GM12878 (cell line): Measurements from ENCODE around the gene TNNT3. TPM values are rescaled to one million over a fixed set of nuclear protein-coding genes. Genes with fewer than 3 reads are reported as not detected.

ENCODE experiments used
- ATAC-seq: fragments of 200-7000 bp; cut with Tn5 transposase; 3 replicates; pipeline ENCODE4 v1.9.1; 2020; ENCODE audit warnings: mild to moderate bottlenecking, moderate library complexity
- BruUV-seq: library from RNA; stranded (reverse); fragments of 400-500 nt; replicated peaks from 2 replicates; lab custom pipeline; 2021; lab: Mats Ljungman, UMichigan
- CTCF ChIA-PET: fragments of 300-600 bp; sonication (Branson Sonifier 250); formaldehyde crosslinking; extraction: SDS; loops from one replicate; lab custom pipeline; 2021; ENCODE audit warnings: inconsistent platforms; lab: Yijun Ruan, JAX
- POLR2A ChIA-PET: fragments of 350-600 bp; formaldehyde crosslinking; extraction: SDS; loops from one replicate; lab custom pipeline; 2021; ENCODE audit warnings: inconsistent platforms; lab: Charles Lee
- RAD21 ChIA-PET: fragments of 300-600 bp; sonication (Branson Sonifier 250); formaldehyde crosslinking; loops from one replicate; lab custom pipeline; 2023; ENCODE audit warnings: antibody characterized with exemption; ENCODE audit not compliant: unreplicated experiment; lab: Charles Lee
- SMC1A ChIA-PET: fragments of 300-600 bp; sonication (Branson Sonifier 250); formaldehyde crosslinking; loops from one replicate; lab custom pipeline; 2023; ENCODE audit not compliant: unreplicated experiment, uncharacterized antibody; lab: Charles Lee
- DNase-seq: peaks from one replicate; pipeline ENCODE4 v3.0.0-alpha.2; 2011; ENCODE audit warnings: low read depth, low spot score
- FAIRE-seq: peaks from 3 replicates; lab custom pipeline; 2011; peaks lifted over from hg19 to GRCh38; lab: Jason Lieb, UNC
- H2AFZ ChIP-seq: 2 replicates; pipeline ENCODE4 v1.6.0; 2011; ENCODE audit warnings: low read depth, low read length, control low read depth; ENCODE audit not compliant: control insufficient read depth
- H3K27ac ChIP-seq: 2 replicates; pipeline ENCODE4 v1.5.1; 2011; ENCODE audit warnings: control low read depth; ENCODE audit not compliant: control insufficient read depth, insufficient read depth
- H3K27me3 ChIP-seq, 2 experiments: replicated peaks in 1 of 2; 2 replicates each; pipeline versions ENCODE4 v1.6.0 to v1.6.1; 2011; ENCODE audit warnings: low read length in 1 of 2; ENCODE audit not compliant: control insufficient read depth in 2 of 2, insufficient read depth in 2 of 2
- H3K36me3 ChIP-seq, 2 experiments: 2 replicates each; pipeline ENCODE4 v1.5.1; 2011; ENCODE audit warnings: low read length in 1 of 2; ENCODE audit not compliant: control insufficient read depth in 2 of 2, insufficient read depth in 2 of 2
- H3K4me1 ChIP-seq: 2 replicates; pipeline ENCODE4 v1.6.1; 2011; ENCODE audit warnings: mild to moderate bottlenecking, low read length, moderate library complexity, mixed read lengths; ENCODE audit not compliant: control insufficient read depth, insufficient read depth
- H3K4me2 ChIP-seq: 2 replicates; pipeline ENCODE4 v1.6.0; 2011; ENCODE audit warnings: control low read depth; ENCODE audit not compliant: control insufficient read depth, insufficient read depth
- H3K4me3 ChIP-seq: fragments of 200-600 bp; sonication (generic); 2 replicates; pipeline ENCODE4 v1.5.1; 2016
- H3K79me2 ChIP-seq: 2 replicates; pipeline ENCODE4 v1.6.0; 2011; ENCODE audit warnings: low read length; ENCODE audit not compliant: control insufficient read depth, insufficient read depth
- H3K9ac ChIP-seq: 2 replicates; pipeline ENCODE4 v1.8.0; 2011; ENCODE audit warnings: low read length, control low read depth, mixed read lengths; ENCODE audit not compliant: control insufficient read depth, insufficient read depth
- H3K9me3 ChIP-seq: replicated peaks from 3 replicates; pipeline ENCODE4 v1.5.1; 2011; ENCODE audit warnings: mild to moderate bottlenecking, low read length; ENCODE audit not compliant: control insufficient read depth, insufficient read depth
- H4K20me1 ChIP-seq: 2 replicates; pipeline ENCODE4 v1.6.0; 2011; ENCODE audit not compliant: control insufficient read depth, insufficient read depth
- BRCA1 ChIP-seq: IDR thresholded peaks from 2 replicates; pipeline ENCODE4 v1.6.1; 2011; ENCODE audit warnings: low read depth, low read length, improper control_type of control experiment
- CBX5 ChIP-seq: sonication (generic); IDR thresholded peaks from 2 replicates; pipeline ENCODE4 v1.6.1; 2016; ENCODE audit warnings: low read depth, moderate library complexity, mild to moderate bottlenecking, inconsistent platforms
- IRF4 ChIP-seq: IDR thresholded peaks from 2 replicates; pipeline ENCODE4 v1.6.1; 2011; ENCODE audit warnings: low read depth, low read length
- MYB ChIP-seq: fragments of 150-350 bp; IDR thresholded peaks from 2 replicates; pipeline ENCODE4 v1.6.1; 2014; ENCODE audit warnings: mild to moderate bottlenecking, low read depth, low read length, borderline replicate concordance
- NFYB ChIP-seq: IDR thresholded peaks from 2 replicates; pipeline ENCODE4 v1.6.1; 2011; ENCODE audit warnings: low read depth, mild to moderate bottlenecking, low read length, improper control_type of control experiment, moderate library complexity; ENCODE audit not compliant: insufficient read depth
- POLR2AphosphoS2 ChIP-seq: IDR thresholded peaks from 2 replicates; pipeline ENCODE4 v1.6.1; 2011; ENCODE audit warnings: low read depth, mild to moderate bottlenecking, low read length, improper control_type of control experiment, moderate library complexity
- SIN3A ChIP-seq: IDR thresholded peaks from 2 replicates; pipeline ENCODE4 v1.6.1; 2012; ENCODE audit warnings: low read depth, low read length, improper control_type of control experiment
- TAF1 ChIP-seq: IDR thresholded peaks from 2 replicates; pipeline ENCODE4 v1.6.1; 2011; ENCODE audit warnings: mild to moderate bottlenecking, low read depth, low read length, borderline replicate concordance
- TCF12 ChIP-seq: IDR thresholded peaks from 2 replicates; pipeline ENCODE4 v1.6.1; 2011; ENCODE audit warnings: low read depth, mild to moderate bottlenecking, low read length
- ZNF24 ChIP-seq: fragments of 450-650 bp; IDR thresholded peaks from 2 replicates; pipeline ENCODE4 v1.6.1; 2017; ENCODE audit warnings: antibody characterized with exemption, mild to moderate bottlenecking
- WGBS: methylation state at CpG from one replicate; pipeline ENCODE4 v1.1.6; 2016; ENCODE audit warnings: low lambda C conversion rate; ENCODE audit not compliant: insufficient replicate concordance, insufficient coverage; ENCODE audit errors: missing lambda C conversion rate; 5-methylcytosine and 5-hydroxymethylcytosine counted together
- in situ Hi-C: fragments of 300-500 bp; cut with MboI; formaldehyde crosslinking; loops from 9 replicates; pipeline ENCODE4 v1.14.3; 2018; ENCODE audit warnings: mixed read lengths
- intact Hi-C: fragments of 100-400 bp; cut with micrococcal nuclease; formaldehyde crosslinking; loops from one replicate; pipeline ENCODE4 v1.14.2; 2022; ENCODE audit not compliant: unreplicated experiment
- polyA plus RNA-seq, 11 experiments: library from polyadenylated mRNA; depleted of rRNA in 4 of 11; unstranded in 6 of 11; stranded (reverse) in 5 of 11; fragments of >200 nt; fragmentation: Nextera tagmentation in 4 of 11; fragmentation: Illumina TruSeq in 1 of 11; extraction: Ambion mirVana in 4 of 11; extraction: Trizol in 1 of 11; gene quantifications; 1 replicate in 1 of 11; 2 replicates in 10 of 11; pipeline versions ENCODE4 v1.2.1 to v1.2.3, GENCODE V29; 2011 to 2016; ENCODE audit warnings: inconsistent platforms in 2 of 11, missing spikeins in 2 of 11, low read depth in 1 of 11
- total RNA-seq, 4 experiments: library from RNA; depleted of rRNA in 3 of 4; stranded (reverse); fragments of >200 nt in 3 of 4; fragmentation: Illumina TruSeq in 1 of 4; extraction: Trizol in 1 of 4; gene quantifications; 2 replicates each; pipeline versions ENCODE4 v1.2.1 to v1.2.3, GENCODE V29; 2013 to 2021
- TF ChIP-seq, protein P1 (sequence below): fragments of 150-350 bp; IDR thresholded peaks from 2 replicates; pipeline ENCODE4 v1.6.1; 2016; ENCODE audit warnings: low read depth, low read length
- TF ChIP-seq, protein P2 (sequence below): IDR thresholded peaks from 2 replicates; pipeline ENCODE4 v1.6.1; 2012; ENCODE audit warnings: mild to moderate bottlenecking, low read depth, low read length

Gene TNNT3
- total and polyA plus RNA-seq, 10 of the 15 experiments (the other 5 are each of a cell fraction or from before 2014, with no cell fraction given), result 0.40 to 0.50 TPM; not detected in 8

DNA sequence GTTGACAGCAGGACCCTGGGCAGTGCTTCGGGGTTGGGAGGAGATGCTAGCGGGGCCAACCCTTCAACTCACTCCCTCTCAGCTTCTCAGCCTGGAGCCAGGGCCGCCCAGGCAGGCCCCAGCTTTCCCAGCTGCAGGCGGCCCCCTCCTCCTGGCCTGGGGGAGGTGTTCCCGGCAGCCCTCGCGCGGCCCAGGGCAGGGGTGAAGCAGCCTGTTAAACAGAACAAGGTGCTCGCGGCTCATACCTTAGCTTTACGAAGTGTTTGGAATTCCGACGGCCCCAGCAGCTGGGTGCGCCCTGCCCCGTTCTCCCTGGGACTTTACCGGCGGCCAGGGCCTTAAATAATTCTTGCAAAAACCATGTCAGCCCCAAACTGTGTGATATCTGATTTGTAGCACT, 44.8 kb downstream of the TNNT3 start:
- ATAC-seq (no peak), DNase-seq (no peak), FAIRE-seq (no peak)
- in situ Hi-C loops (no loop called here), intact Hi-C loops (no loop called here)
- CTCF ChIA-PET, result no interaction called here
- Histone ChIP-seq H3K27ac (no peak overlapping the region), H3K79me2 (no peaks in the 10 kb centered on the region), H2AFZ (no peak overlapping the region), H3K4me3 (no peak overlapping the region), H4K20me1 (no peaks in the 10 kb centered on the region), H3K9me3 (no peaks in the 10 kb centered on the region), H3K27me3 (no peaks in the 10 kb centered on the region), H3K4me2 (no peak overlapping the region), H3K4me1 (no peaks in the 10 kb centered on the region), H3K9ac (no peak overlapping the region), H3K36me3 (no peaks in the 10 kb centered on the region)
- SMC1A ChIA-PET, result no interaction called here
- POLR2A ChIA-PET, result no interaction called here
- RAD21 ChIA-PET, result no interaction called here
- no peak for TF ChIP-seq BRCA1
- no peak for TF ChIP-seq IRF4
- TF ChIP-seq NFYB, result no peak
- no peak for TF ChIP-seq POLR2AphosphoS2
- TF ChIP-seq ZNF24, result no peak
- TF ChIP-seq SIN3A, result no peak
- TF ChIP-seq, protein P1, sequence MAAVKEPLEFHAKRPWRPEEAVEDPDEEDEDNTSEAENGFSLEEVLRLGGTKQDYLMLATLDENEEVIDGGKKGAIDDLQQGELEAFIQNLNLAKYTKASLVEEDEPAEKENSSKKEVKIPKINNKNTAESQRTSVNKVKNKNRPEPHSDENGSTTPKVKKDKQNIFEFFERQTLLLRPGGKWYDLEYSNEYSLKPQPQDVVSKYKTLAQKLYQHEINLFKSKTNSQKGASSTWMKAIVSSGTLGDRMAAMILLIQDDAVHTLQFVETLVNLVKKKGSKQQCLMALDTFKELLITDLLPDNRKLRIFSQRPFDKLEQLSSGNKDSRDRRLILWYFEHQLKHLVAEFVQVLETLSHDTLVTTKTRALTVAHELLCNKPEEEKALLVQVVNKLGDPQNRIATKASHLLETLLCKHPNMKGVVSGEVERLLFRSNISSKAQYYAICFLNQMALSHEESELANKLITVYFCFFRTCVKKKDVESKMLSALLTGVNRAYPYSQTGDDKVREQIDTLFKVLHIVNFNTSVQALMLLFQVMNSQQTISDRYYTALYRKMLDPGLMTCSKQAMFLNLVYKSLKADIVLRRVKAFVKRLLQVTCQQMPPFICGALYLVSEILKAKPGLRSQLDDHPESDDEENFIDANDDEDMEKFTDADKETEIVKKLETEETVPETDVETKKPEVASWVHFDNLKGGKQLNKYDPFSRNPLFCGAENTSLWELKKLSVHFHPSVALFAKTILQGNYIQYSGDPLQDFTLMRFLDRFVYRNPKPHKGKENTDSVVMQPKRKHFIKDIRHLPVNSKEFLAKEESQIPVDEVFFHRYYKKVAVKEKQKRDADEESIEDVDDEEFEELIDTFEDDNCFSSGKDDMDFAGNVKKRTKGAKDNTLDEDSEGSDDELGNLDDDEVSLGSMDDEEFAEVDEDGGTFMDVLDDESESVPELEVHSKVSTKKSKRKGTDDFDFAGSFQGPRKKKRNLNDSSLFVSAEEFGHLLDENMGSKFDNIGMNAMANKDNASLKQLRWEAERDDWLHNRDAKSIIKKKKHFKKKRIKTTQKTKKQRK, result no peak
- TF ChIP-seq TCF12, result no peak
- no peak for TF ChIP-seq CBX5
- no peak for TF ChIP-seq TAF1
- TF ChIP-seq MYB, result no peak
- TF ChIP-seq, protein P2, sequence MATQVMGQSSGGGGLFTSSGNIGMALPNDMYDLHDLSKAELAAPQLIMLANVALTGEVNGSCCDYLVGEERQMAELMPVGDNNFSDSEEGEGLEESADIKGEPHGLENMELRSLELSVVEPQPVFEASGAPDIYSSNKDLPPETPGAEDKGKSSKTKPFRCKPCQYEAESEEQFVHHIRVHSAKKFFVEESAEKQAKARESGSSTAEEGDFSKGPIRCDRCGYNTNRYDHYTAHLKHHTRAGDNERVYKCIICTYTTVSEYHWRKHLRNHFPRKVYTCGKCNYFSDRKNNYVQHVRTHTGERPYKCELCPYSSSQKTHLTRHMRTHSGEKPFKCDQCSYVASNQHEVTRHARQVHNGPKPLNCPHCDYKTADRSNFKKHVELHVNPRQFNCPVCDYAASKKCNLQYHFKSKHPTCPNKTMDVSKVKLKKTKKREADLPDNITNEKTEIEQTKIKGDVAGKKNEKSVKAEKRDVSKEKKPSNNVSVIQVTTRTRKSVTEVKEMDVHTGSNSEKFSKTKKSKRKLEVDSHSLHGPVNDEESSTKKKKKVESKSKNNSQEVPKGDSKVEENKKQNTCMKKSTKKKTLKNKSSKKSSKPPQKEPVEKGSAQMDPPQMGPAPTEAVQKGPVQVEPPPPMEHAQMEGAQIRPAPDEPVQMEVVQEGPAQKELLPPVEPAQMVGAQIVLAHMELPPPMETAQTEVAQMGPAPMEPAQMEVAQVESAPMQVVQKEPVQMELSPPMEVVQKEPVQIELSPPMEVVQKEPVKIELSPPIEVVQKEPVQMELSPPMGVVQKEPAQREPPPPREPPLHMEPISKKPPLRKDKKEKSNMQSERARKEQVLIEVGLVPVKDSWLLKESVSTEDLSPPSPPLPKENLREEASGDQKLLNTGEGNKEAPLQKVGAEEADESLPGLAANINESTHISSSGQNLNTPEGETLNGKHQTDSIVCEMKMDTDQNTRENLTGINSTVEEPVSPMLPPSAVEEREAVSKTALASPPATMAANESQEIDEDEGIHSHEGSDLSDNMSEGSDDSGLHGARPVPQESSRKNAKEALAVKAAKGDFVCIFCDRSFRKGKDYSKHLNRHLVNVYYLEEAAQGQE, result no peak
- WGBS, result no CpG with 5 or more reads among the region's 17 CpGs
- BruUV-seq, result no TSS peak
